GM23338 (cell line): ENCODE measurements around the gene GREB1L. TPM values are rescaled to one million over a fixed set of nuclear protein-coding genes. Genes with fewer than 3 reads are reported as not detected.

Experiments
- ATAC-seq: fragments of 200-7000 bp; cut with Tn5 transposase; 3 replicates; pipeline ENCODE4 v1.9.1; 2020
- DNase-seq: peaks from one replicate; pipeline ENCODE4 v3.0.0-alpha.2; 2015; ENCODE audit warnings: low spot score
- H2AFZ ChIP-seq: fragments of 200-600 bp; sonication (generic); 2 replicates; pipeline ENCODE4 v1.8.0; 2016; ENCODE audit warnings: antibody characterized with exemption, mild to moderate bottlenecking, moderate library complexity
- H3F3A ChIP-seq: fragments of 200-600 bp; sonication (generic); replicated peaks from 2 replicates; pipeline ENCODE4 v1.8.0; 2017; ENCODE audit warnings: antibody characterized with exemption, mixed run types, low read depth
- H3K27ac ChIP-seq: fragments of 200-600 bp; sonication (generic); 2 replicates; pipeline ENCODE4 v1.6.1; 2016; ENCODE audit warnings: low read depth
- H3K27me3 ChIP-seq: fragments of 200-600 bp; sonication (generic); 2 replicates; pipeline ENCODE4 v1.8.0; 2016; ENCODE audit warnings: mild to moderate bottlenecking, mixed run types, moderate library complexity; ENCODE audit not compliant: insufficient read depth
- H3K36me3 ChIP-seq: fragments of 200-600 bp; sonication (generic); 2 replicates; pipeline ENCODE4 v1.8.0; 2016; ENCODE audit warnings: mild to moderate bottlenecking; ENCODE audit not compliant: insufficient read depth
- H3K4me1 ChIP-seq: fragments of 200-600 bp; sonication (generic); 2 replicates; pipeline ENCODE4 v1.8.0; 2016; ENCODE audit warnings: mild to moderate bottlenecking, moderate library complexity; ENCODE audit not compliant: insufficient read depth
- H3K4me2 ChIP-seq: fragments of 200-600 bp; sonication (generic); 2 replicates; pipeline ENCODE4 v1.7.1; 2017; ENCODE audit warnings: mixed run types
- H3K4me3 ChIP-seq: fragments of 200-600 bp; sonication (generic); 2 replicates; pipeline ENCODE4 v1.6.1; 2016; ENCODE audit warnings: mixed run types
- H3K79me2 ChIP-seq: fragments of 200-600 bp; sonication (generic); replicated peaks from 2 replicates; pipeline ENCODE4 v1.8.0; 2017; ENCODE audit warnings: mild to moderate bottlenecking; ENCODE audit not compliant: insufficient read depth
- H3K9me2 ChIP-seq: fragments of 200-600 bp; sonication (generic); 2 replicates; pipeline ENCODE4 v1.8.0; 2017; ENCODE audit not compliant: insufficient read depth
- H4K20me1 ChIP-seq: fragments of 200-600 bp; sonication (generic); replicated peaks from 2 replicates; pipeline ENCODE4 v1.8.0; 2017; ENCODE audit warnings: mild to moderate bottlenecking; ENCODE audit not compliant: insufficient read depth
- H3K27ac Mint-ChIP-seq: 2 replicates; pipeline ENCODE4 v1.8.0; 2020; ENCODE audit warnings: inconsistent platforms, mild to moderate bottlenecking, moderate library complexity, mixed read lengths
- H3K27me3 Mint-ChIP-seq: 3 replicates; pipeline ENCODE4 v1.8.0; 2022; ENCODE audit warnings: low read depth, mild to moderate bottlenecking, moderate library complexity, mixed read lengths, inconsistent platforms; ENCODE audit not compliant: insufficient read depth, poor library complexity
- H3K36me3 Mint-ChIP-seq: 3 replicates; pipeline ENCODE4 v1.8.0; 2021; ENCODE audit warnings: low read depth, mild to moderate bottlenecking, inconsistent platforms, moderate library complexity, mixed read lengths
- H3K4me1 Mint-ChIP-seq: 3 replicates; pipeline ENCODE4 v1.8.0; 2020; ENCODE audit warnings: mild to moderate bottlenecking, inconsistent platforms, mixed read lengths
- H3K4me3 Mint-ChIP-seq: 3 replicates; pipeline ENCODE4 v1.8.0; 2021; ENCODE audit warnings: moderate library complexity, mild to moderate bottlenecking, inconsistent platforms, mixed read lengths
- H3K9me3 Mint-ChIP-seq: 3 replicates; pipeline ENCODE4 v1.8.0; 2020; ENCODE audit warnings: moderate library complexity, mild to moderate bottlenecking, inconsistent platforms, mixed read lengths
- CREB1 ChIP-seq: fragments of 250-450 bp; sonication (Bioruptor Pico); IDR thresholded peaks from 2 replicates; pipeline ENCODE4 v1.5.0; 2020; ENCODE audit warnings: low read depth, mild to moderate bottlenecking, moderate library complexity
- CTCF ChIP-seq, 2 experiments: fragments of 200-600 bp in 1 of 2; sonication (generic) in 1 of 2; conservative IDR thresholded peaks; 2 replicates each; pipeline versions ENCODE4 v1.5.1 to v1.6.1; 2016 to 2017; ENCODE audit warnings: antibody characterized with exemption in 2 of 2, low read depth in 2 of 2, mild to moderate bottlenecking in 2 of 2, moderate library complexity in 1 of 2
- EZH2 ChIP-seq: fragments of 200-600 bp; sonication (generic); IDR thresholded peaks from one replicate; pipeline ENCODE4 v1.8.0; 2017; ENCODE audit warnings: antibody characterized with exemption, mild to moderate bottlenecking, low read depth; ENCODE audit not compliant: unreplicated experiment
- EZH2phosphoT487 ChIP-seq: fragments of 200-600 bp; sonication (generic); IDR thresholded peaks from one replicate; pipeline ENCODE4 v1.8.1; 2018; ENCODE audit warnings: antibody characterized with exemption; ENCODE audit not compliant: unreplicated experiment
- NANOG ChIP-seq: IDR thresholded peaks from 2 replicates; pipeline ENCODE4 v1.6.1; 2016; ENCODE audit warnings: antibody characterized with exemption, borderline replicate concordance
- POLR2AphosphoS5 ChIP-seq: IDR thresholded peaks from 2 replicates; pipeline ENCODE4 v1.6.1; 2016; ENCODE audit warnings: antibody characterized with exemption, low read depth
- REST ChIP-seq: IDR thresholded peaks from one replicate; pipeline ENCODE4 v1.6.1; 2018; ENCODE audit warnings: antibody characterized with exemption; ENCODE audit not compliant: unreplicated experiment
- ZNF114 ChIP-seq: fragments of 250-450 bp; sonication (Bioruptor Pico); IDR thresholded peaks from 2 replicates; pipeline ENCODE4 v1.5.0; 2020; ENCODE audit warnings: mild to moderate bottlenecking, moderate library complexity
- polyA plus RNA-seq: library from polyadenylated mRNA; unstranded; fragments of >200 nt; fragmentation: Nextera tagmentation; extraction: Ambion mirVana; gene quantifications from 2 replicates; pipeline ENCODE4 v1.2.1, GENCODE V29; 2016
- total RNA-seq: library from RNA; depleted of rRNA; stranded (reverse); fragments of >200 nt; shearing (Covaris generic); gene quantifications from 2 replicates; pipeline ENCODE4 v1.2.3, GENCODE V29; 2014
- TF ChIP-seq, protein P1 (sequence below): IDR thresholded peaks from 2 replicates; pipeline ENCODE4 v1.6.1; 2016; ENCODE audit warnings: antibody characterized with exemption

Gene GREB1L
- total and polyA plus RNA-seq, 2 experiments from 2014 or later, result 0.03 to 0.29 TPM

DNA sequence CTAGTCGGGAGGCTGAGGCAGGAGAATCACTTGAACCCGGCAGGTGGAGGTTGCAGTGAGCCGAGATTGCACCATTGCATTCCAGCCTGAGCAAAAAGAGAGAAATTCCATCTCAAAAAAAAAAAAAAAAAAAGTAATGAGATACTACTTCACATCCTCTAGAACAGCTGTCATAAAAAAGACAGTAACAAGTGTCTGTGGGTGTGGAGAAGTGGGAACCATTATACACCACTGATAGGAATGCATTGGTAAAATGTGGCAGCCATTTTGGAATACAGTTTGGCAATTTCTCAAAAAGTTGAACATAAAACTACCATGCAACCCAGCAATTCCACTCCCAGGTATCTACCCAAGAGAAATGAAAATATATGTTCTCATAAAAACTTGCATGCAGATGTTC is 166.6 kb downstream of the GREB1L start:
- Histone ChIP-seq H3K27me3 (peaks cover 17% of the 10 kb centered on the region), H4K20me1 (no peaks in the 10 kb centered on the region), H2AFZ (no peak overlapping the region), H3K9me2 (no peaks in the 10 kb centered on the region), H3K79me2 (no peaks in the 10 kb centered on the region), H3F3A (no peaks in the 10 kb centered on the region), H3K36me3 (no peaks in the 10 kb centered on the region), H3K27ac (no peak overlapping the region), H3K4me2 (no peak overlapping the region), H3K4me1 (no peaks in the 10 kb centered on the region), H3K4me3 (no peak overlapping the region)
- H3K9me3 Mint-ChIP-seq, result no peaks in the 10 kb centered on the region
- no peak overlapping the region for H3K4me3 Mint-ChIP-seq
- DNase-seq, result no peak
- no peaks in the 10 kb centered on the region for H3K36me3 Mint-ChIP-seq
- peaks cover 1% of the 10 kb centered on the region for H3K27me3 Mint-ChIP-seq
- H3K4me1 Mint-ChIP-seq, result no peaks in the 10 kb centered on the region
- ATAC-seq, result no peak
- no peak for TF ChIP-seq REST
- no peak for TF ChIP-seq ZNF114 (CRISPR knock-in tag)
- no peak overlapping the region for H3K27ac Mint-ChIP-seq

- no peak overlapping the region for H2AFZ ChIP-seq
- H3K27ac ChIP-seq, result no peak overlapping the region
- no peaks in the 10 kb centered on the region; the same call in 1 of the 2 replicates for H3K27me3 ChIP-seq
- no peaks in the 10 kb centered on the region for H3F3A ChIP-seq
- no peaks in the 10 kb centered on the region for H3K79me2 ChIP-seq
- Mint-ChIP-seq H3K27ac (no peak overlapping the region), H3K36me3 (no peaks in the 10 kb centered on the region), H3K4me3 (no peak overlapping the region), H3K9me3 (no peaks in the 10 kb centered on the region), H3K27me3 (peaks cover 3% of the 10 kb centered on the region), H3K4me1 (no peaks in the 10 kb centered on the region)
- no peak overlapping the region for H3K4me3 ChIP-seq
- H4K20me1 ChIP-seq, result no peaks in the 10 kb centered on the region
- no peak overlapping the region for H3K4me2 ChIP-seq
- ATAC-seq (no peak), DNase-seq (no peak)
- H3K36me3 ChIP-seq, result no peaks in the 10 kb centered on the region
- H3K4me1 ChIP-seq, result no peaks in the 10 kb centered on the region
- H3K9me2 ChIP-seq, result no peaks in the 10 kb centered on the region
- TF ChIP-seq CTCF (conservative IDR thresholded peaks at IDR 0.05; ENCODE audit: low read depth in 2 of 2) (no peak), REST (no peak), CREB1 (no peak), POLR2AphosphoS5 (no peak), ZNF114 (CRISPR knock-in tag) (no peak), NANOG (no peak), EZH2phosphoT487 (no peak), EZH2 (no peak)
- TF ChIP-seq, protein P1, sequence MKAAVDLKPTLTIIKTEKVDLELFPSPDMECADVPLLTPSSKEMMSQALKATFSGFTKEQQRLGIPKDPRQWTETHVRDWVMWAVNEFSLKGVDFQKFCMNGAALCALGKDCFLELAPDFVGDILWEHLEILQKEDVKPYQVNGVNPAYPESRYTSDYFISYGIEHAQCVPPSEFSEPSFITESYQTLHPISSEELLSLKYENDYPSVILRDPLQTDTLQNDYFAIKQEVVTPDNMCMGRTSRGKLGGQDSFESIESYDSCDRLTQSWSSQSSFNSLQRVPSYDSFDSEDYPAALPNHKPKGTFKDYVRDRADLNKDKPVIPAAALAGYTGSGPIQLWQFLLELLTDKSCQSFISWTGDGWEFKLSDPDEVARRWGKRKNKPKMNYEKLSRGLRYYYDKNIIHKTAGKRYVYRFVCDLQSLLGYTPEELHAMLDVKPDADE, result no peak
Measured at GRCh38 chr18:21433436-21433835, 191.4 kb downstream of the GREB1L start.
